Measurements from ENCODE around the gene CLEC7A. TPM values are rescaled to one million over a fixed set of nuclear protein-coding genes. Genes with fewer than 3 reads are reported as not detected.

CLEC7A gene
- total RNA-seq, 4 donors from 2014 or later, result 1.7 to 9.4 (median 3.2) TPM

DNA sequence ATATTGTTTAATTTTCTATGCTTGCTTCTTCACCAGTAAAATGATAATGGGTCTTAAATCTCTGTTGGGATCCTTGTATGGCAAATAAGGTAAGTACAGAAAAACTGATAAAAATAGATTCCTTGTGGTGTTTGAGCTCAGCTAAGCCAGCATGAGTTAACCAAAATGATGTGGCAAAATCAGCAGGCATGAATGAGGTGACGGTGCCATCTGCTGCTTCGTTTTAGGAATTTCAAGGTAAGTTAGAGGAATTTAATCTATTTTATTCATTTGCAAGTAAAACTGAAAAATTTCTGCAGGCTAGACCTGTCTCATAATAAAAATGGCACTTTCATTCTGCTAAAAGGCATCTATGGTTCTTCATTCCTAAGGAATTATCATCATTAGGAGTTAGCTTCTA, 10.0 kb upstream of the CLEC7A start:
- DNase-seq (ENCODE audit: extremely low spot score), result no peak

GRCh38 chr12:10136637-10137205, 6.7 kb upstream of the CLEC7A start:
- TF ChIP-seq POLR2A (IDR thresholded peaks at IDR 0.05; ENCODE audit: low read depth), result no peak
- TF ChIP-seq EP300 (IDR thresholded peaks at IDR 0.05), result no peak
- no peak for TF ChIP-seq POLR2AphosphoS5 (IDR thresholded peaks at IDR 0.05)
- no peak for TF ChIP-seq CTCF (IDR thresholded peaks at IDR 0.05)
- no peak overlapping the region for H3K4me3 ChIP-seq
- H3K4me1 ChIP-seq, result peaks cover 0 to 10% (median 3%) of the 10 kb centered on the region in 4 donors
- H3K27ac ChIP-seq (replicated peaks in 1 of 4), result no peak overlapping the region
- no peaks in the 10 kb centered on the region for H3K9me3 ChIP-seq
- H3K27me3 ChIP-seq, result no peaks in the 10 kb centered on the region
- no peak for DNase-seq (ENCODE audit: extremely low spot score)
- 82% methylated on average over 13 of the region's 13 CpGs for WGBS
- intact Hi-C loops (cut with DNase I), result no loop called here
- H3K36me3 ChIP-seq, result no peaks in the 10 kb centered on the region

More for the DNA sequence above, 10.0 kb upstream of the CLEC7A start:
- 21% methylated on average over 2 of the region's 2 CpGs for WGBS
- Histone ChIP-seq H3K4me3 (no peak overlapping the region), H3K9me3 (no peaks in the 10 kb centered on the region), H3K27me3 (no peaks in the 10 kb centered on the region), H3K36me3 (no peaks in the 10 kb centered on the region), H3K4me1 (peaks cover 0 to 14% (median 6%) of the 10 kb centered on the region in 4 donors), H3K27ac (replicated peaks in 1 of 4) (no peak overlapping the region)
- TF ChIP-seq EP300 (IDR thresholded peaks at IDR 0.05) (no peak), CTCF (IDR thresholded peaks at IDR 0.05) (peak; percentile 51 to 73 (median 63))
- intact Hi-C loops (cut with DNase I), result loop anchor here (2.0 to 5.0 kb wide), 2 partner anchors 105 to 388 kb away; no protein-coding TSS in a partner anchor

DNA sequence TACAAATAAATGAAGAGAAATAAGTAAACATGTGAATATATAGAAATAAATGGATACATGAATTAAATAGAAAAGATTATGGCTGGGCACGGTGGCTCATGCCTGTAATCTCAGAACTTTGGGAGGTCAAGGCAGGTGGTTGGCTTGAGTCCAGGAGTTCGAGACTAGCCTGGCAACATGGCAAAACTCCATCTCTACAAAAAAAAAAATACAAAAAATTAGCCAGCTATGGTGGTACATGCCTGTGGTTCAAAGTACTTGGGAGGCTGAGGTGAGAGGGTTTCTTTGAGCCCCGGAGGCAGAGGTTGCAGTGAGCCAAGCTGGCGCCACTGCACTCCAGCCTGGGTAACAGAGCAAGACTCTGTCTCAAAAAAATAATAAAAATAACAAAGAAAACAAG, 5.1 kb upstream of the CLEC7A start:
- Histone ChIP-seq H3K27ac (replicated peaks in 1 of 4) (no peak overlapping the region), H3K27me3 (no peaks in the 10 kb centered on the region), H3K4me3 (no peak overlapping the region), H3K9me3 (no peaks in the 10 kb centered on the region), H3K36me3 (no peaks in the 10 kb centered on the region), H3K4me1 (peaks cover 0 to 18% (median 3%) of the 10 kb centered on the region in 4 donors)
- no peak for DNase-seq (ENCODE audit: extremely low spot score)
- intact Hi-C loops (cut with DNase I), result no loop called here
- WGBS, result 75% methylated on average over 4 of the region's 4 CpGs
- TF ChIP-seq CTCF (IDR thresholded peaks at IDR 0.05) (no peak), POLR2AphosphoS5 (IDR thresholded peaks at IDR 0.05) (no peak), POLR2A (IDR thresholded peaks at IDR 0.05; ENCODE audit: low read depth) (no peak), EP300 (IDR thresholded peaks at IDR 0.05) (no peak)

DNA sequence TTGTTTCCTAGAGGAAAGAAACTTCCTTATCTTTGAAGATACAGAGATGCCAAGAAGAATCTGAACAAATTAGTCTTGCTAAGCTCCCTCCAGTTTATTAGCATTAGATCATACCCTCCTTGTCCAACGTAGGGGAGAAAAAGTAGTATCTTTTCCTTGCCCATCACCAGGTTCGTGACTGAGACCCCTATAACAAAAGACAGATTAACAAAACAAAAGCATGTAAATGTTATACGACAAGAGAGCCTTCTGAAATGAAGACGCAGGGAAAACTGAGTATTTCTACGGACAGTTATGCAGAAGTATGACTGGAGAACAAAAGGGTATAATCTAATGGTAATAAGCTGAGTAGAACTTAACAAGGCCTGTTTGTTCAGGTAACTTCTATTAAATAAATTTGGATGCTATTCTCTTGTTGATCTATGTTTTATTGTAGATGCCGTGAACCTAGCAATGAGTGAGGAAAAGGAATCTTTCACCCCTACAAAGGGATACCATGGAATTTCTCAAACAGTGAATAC, 2.9 kb upstream of the CLEC7A start:
- Histone ChIP-seq H3K4me3 (no peak overlapping the region), H3K9me3 (no peaks in the 10 kb centered on the region), H3K4me1 (peaks cover 0 to 18% (median 3%) of the 10 kb centered on the region in 4 donors), H3K36me3 (no peaks in the 10 kb centered on the region), H3K27me3 (no peaks in the 10 kb centered on the region), H3K27ac (replicated peaks in 1 of 4) (peak overlapping the region in 1 of 4 donors; percentile 41)
- WGBS, result 83% methylated on average over 6 of the region's 6 CpGs
- no peak for TF ChIP-seq CTCF (IDR thresholded peaks at IDR 0.05)
- no peak for TF ChIP-seq POLR2AphosphoS5 (IDR thresholded peaks at IDR 0.05)
- TF ChIP-seq POLR2A (IDR thresholded peaks at IDR 0.05; ENCODE audit: low read depth), result no peak
- no peak for TF ChIP-seq EP300 (IDR thresholded peaks at IDR 0.05)
- intact Hi-C loops (cut with DNase I), result no loop called here
- DNase-seq (ENCODE audit: extremely low spot score), result no peak
